GM06990 (cell line): Measurements from ENCODE around the gene DNAJA2.

Experiments
- DNase-seq: peaks from one replicate; pipeline ENCODE4 v3.0.0-alpha.2; 2011; ENCODE audit not compliant: insufficient read length; ENCODE audit errors: extremely low read depth
- H3K27me3 ChIP-seq: replicated peaks from 2 replicates; pipeline ENCODE4 v1.6.0; 2011; ENCODE audit warnings: low read length; ENCODE audit not compliant: control insufficient read depth, insufficient read depth
- H3K36me3 ChIP-seq: 2 replicates; pipeline ENCODE4 v1.5.1; 2011; ENCODE audit warnings: low read length; ENCODE audit not compliant: control insufficient read depth, insufficient read depth
- H3K4me3 ChIP-seq: replicated peaks from 2 replicates; pipeline ENCODE4 v1.5.1; 2011; ENCODE audit warnings: low read depth, mild to moderate bottlenecking, control low read depth, low read length
- TF ChIP-seq, protein P1 (sequence below): IDR thresholded peaks from 2 replicates; pipeline ENCODE4 v1.5.1; 2011; ENCODE audit warnings: low read length, control low read depth, mild to moderate bottlenecking, inconsistent platforms; ENCODE audit not compliant: insufficient read depth, poor library complexity, severe bottlenecking

The DNAJA2 gene

DNA sequence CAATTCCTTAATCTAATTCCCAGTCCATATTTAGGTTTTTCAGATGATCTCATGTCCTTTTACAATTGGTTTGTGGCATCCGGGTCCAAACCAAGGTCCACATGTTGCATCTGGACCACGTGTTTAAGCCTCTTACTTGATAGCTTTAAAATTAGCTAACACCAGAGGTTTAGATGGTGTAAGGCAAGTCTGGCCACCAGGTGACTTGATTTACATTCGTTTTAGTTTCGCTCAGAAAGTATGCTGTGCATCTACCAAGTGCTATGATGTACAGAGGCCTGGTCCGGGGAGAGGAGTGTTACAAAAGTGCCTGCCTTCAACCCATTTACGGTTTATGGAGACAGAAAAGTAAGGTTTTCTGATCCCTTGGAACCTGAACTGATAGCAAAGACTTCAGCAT is 878 bp upstream of the DNAJA2 start:
- TF ChIP-seq, protein P1, sequence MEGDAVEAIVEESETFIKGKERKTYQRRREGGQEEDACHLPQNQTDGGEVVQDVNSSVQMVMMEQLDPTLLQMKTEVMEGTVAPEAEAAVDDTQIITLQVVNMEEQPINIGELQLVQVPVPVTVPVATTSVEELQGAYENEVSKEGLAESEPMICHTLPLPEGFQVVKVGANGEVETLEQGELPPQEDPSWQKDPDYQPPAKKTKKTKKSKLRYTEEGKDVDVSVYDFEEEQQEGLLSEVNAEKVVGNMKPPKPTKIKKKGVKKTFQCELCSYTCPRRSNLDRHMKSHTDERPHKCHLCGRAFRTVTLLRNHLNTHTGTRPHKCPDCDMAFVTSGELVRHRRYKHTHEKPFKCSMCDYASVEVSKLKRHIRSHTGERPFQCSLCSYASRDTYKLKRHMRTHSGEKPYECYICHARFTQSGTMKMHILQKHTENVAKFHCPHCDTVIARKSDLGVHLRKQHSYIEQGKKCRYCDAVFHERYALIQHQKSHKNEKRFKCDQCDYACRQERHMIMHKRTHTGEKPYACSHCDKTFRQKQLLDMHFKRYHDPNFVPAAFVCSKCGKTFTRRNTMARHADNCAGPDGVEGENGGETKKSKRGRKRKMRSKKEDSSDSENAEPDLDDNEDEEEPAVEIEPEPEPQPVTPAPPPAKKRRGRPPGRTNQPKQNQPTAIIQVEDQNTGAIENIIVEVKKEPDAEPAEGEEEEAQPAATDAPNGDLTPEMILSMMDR: no peak
- H3K27me3 ChIP-seq: no peaks in the 10 kb centered on the region
- DNase-seq: peak; percentile 32
- H3K36me3 ChIP-seq: peaks cover 2% of the 10 kb centered on the region
- peak overlapping the region; percentile 96 for H3K4me3 ChIP-seq

DNA sequence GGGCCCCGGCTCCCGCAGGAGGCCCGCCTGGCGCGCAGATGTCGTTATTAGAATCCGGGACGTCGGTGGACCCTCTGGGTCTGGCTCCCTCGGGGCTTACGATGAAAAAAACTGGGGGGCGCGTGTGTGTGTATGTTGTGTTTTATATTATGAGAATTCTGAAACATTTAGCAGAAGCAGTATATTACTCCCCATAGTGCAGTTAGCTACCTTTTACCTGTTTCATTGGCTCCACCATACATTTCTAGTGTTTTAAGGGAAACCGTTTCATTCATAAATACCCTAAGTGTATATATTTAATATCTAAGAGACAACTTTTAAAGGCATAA is 486 bp upstream of the DNAJA2 start:
- TF ChIP-seq, protein P1: no peak
- no peaks in the 10 kb centered on the region for H3K27me3 ChIP-seq
- H3K4me3 ChIP-seq: peak overlapping the region; percentile 96
- DNase-seq: no peak
- peaks cover 2% of the 10 kb centered on the region for H3K36me3 ChIP-seq

DNA sequence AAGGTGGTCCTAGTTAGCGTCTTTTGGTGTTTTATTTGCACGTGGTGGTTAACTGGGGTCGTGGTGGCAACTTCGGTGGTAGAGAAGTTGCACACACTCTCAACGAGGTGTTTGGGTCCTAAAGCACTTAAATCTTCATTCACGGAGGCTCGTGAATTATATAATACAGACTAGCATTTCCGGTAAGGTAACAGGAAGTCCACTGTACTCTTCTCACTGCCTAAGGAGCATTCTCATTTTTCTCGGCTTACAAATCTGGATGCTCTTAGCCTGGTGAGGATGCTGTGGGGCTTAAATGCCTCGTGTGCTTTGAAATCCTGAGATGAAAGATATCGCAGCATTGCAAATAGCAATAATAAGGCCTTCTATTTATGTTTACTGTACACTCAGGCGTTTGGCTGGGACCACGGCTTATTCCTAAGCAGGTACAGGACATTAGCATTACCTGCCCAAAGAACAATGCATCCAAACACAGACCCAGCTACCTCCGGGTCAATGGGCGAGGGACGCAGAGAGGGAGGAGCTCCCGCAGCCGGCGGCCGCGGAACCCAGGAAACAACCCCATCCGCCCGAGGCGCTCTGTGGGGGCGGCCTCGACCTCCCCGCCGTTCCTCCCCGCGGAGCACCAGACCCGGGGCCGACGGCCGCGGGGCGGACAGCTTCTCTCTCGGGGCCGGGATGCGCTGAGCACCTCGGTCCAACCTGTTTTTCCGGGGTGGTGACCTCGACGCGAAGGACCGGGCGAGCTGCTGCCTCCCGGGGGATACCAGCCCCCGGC is 856 bp downstream of the DNAJA2 start:
- no peaks in the 10 kb centered on the region for H3K27me3 ChIP-seq
- peaks cover 8% of the 10 kb centered on the region for H3K36me3 ChIP-seq
- H3K4me3 ChIP-seq: peak overlapping the region; percentile 96
- peak; percentile 71 for DNase-seq
- TF ChIP-seq, protein P1: no peak

DNA sequence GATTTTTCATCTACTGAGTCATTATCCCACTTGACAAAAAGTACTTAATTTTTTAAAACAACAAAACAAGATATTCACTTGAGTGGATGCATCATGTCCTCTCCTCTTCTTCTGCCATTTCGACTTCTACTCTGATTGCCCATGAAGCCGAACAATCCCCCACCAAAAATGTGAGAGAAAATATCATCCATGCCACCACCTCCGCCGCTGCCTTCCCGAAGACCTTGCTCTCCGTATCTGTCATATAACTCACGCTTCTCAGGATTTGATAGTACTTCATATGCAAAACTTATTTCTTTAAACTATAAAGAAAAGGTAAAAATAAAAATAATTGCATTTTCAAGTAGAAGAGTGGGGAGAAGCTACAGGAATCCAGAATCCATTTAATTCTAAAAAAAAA is 2.2 kb downstream of the DNAJA2 start:
- DNase-seq: no peak
- TF ChIP-seq, protein P1: no peak
- Histone ChIP-seq H3K4me3 (no peak overlapping the region), H3K27me3 (no peaks in the 10 kb centered on the region), H3K36me3 (peaks cover 13% of the 10 kb centered on the region)

DNA sequence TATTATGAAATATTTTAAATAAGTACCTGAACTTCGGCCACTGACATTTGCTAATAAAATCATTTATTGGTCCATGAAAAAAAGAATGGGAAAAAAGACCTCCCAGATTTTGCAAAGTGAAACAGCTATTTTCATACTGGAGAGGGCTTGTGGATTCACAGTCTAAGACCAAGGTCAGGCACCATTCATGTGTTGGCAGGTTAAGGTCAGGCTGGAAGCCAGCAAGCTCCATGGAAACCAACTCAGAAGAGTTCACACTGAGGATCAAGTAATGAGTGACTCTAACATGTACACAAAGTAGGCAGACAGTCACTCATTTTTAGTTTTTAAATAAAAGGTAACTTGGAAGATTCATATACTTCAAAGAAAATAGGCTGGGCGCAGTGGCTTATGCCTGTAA is 3.4 kb downstream of the DNAJA2 start:
- TF ChIP-seq, protein P1: no peak
- H3K36me3 ChIP-seq: peaks cover 15% of the 10 kb centered on the region
- no peak for DNase-seq
- no peak overlapping the region for H3K4me3 ChIP-seq
- no peaks in the 10 kb centered on the region for H3K27me3 ChIP-seq

DNA sequence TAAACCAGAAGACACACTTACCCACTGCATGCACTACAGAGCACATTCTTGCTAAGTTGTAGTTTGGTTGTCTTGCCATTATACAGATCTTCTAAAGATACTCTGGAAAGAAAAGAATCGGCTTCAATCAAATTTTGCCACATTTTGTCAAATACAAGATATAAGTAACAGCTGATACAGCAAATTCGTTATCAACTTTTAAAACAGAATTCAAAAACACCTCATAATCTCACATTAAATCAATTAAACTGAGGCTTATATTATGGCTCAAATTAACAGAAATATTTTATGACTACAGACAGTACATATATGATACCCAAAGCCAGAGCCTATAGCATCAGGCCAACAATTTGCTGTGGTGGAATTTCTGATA is 5.4 kb downstream of the DNAJA2 start:
- TF ChIP-seq, protein P1: no peak
- no peak for DNase-seq
- H3K4me3 ChIP-seq: no peak overlapping the region
- peaks cover 23% of the 10 kb centered on the region for H3K36me3 ChIP-seq
- no peaks in the 10 kb centered on the region for H3K27me3 ChIP-seq
